GM13976 (cell line): ENCODE results near the gene U2SURP.

Source experiments
- DNase-seq: peaks from one replicate; pipeline ENCODE4 v3.0.0; 2012; ENCODE audit warnings: low spot score
- CTCF ChIP-seq: IDR thresholded peaks from 2 replicates; pipeline ENCODE4 v1.5.1; 2012; ENCODE audit warnings: borderline replicate concordance, mild to moderate bottlenecking; ENCODE audit not compliant: insufficient read depth; ENCODE audit errors: extremely low read depth, missing control alignments, control extremely low read depth
- in situ Hi-C: fragments of 300-500 bp; cut with MboI; formaldehyde crosslinking; loops from one replicate; pipeline ENCODE4 v1.12.0; 2022; ENCODE audit warnings: low sequenced_read_pairs, mixed read lengths, inconsistent platforms; ENCODE audit not compliant: unreplicated experiment

The U2SURP gene

DNA sequence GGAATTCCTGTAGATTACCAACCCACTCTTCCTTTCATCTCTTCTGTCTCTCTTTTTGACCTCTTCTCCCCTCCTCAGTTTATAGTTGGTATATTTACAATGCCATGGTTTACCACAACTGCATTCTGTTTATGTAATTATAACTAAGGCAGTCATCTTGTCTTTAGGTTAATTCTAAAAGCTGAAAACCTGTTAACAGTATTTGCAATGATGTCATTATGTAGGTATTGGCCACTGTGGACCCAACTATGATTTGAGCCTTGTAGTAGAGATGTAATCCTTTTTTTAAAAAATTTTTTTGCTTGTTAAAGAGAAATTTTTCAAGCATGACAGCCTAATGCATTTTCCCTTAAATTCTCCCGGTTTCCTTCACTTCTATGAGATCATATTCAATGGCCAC is 87.5 kb downstream of the U2SURP start:
- in situ Hi-C loops = no loop called here
- no peak for TF ChIP-seq CTCF

DNA sequence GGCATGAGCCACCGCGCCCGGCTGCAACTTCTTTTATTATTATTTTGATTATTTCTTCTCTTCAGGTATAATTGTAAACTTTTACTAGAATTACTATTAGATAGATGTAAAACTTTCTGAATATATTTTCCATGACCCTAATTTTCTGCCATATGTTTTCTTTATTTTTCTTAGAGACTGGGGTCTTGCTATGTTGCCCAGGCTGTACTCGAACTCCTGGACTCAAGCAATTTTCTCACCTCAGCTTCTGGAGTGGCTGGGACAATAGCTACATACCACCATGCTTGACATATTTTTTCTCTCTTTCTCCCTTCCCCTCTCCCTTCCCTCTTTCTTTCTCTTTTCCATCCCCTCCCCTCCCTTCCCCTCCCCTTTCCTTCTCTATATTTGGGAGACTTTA is 88.6 kb downstream of the U2SURP start:
- in situ Hi-C loops = no loop called here

More for the DNA sequence above, 87.5 kb downstream of the U2SURP start:
- DNase-seq = no peak

DNA sequence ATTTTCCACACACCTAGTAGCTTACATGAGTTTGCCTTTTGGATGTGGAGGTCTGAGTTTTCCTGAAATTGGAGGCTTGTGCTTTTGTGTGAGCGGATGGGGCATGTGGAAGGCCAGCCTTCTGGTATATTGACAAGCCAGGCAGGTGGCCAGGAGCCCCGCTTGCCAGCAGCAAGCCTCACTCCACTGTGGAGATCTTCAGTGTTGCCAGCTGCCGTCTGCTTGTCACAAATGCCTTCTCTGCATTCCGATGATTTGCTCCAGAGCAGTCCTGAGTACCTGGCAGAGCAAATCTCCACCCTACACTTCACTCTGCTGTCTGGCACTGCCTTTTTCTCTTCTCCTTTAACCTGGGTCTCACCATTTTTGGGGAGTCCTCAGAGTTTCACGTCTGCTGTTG is 89.1 kb downstream of the U2SURP start:
- in situ Hi-C loops = no loop called here
- no peak for TF ChIP-seq CTCF
- DNase-seq = no peak

More for the DNA sequence above, 88.6 kb downstream of the U2SURP start:
- no peak for TF ChIP-seq CTCF
- no peak for DNase-seq

DNA sequence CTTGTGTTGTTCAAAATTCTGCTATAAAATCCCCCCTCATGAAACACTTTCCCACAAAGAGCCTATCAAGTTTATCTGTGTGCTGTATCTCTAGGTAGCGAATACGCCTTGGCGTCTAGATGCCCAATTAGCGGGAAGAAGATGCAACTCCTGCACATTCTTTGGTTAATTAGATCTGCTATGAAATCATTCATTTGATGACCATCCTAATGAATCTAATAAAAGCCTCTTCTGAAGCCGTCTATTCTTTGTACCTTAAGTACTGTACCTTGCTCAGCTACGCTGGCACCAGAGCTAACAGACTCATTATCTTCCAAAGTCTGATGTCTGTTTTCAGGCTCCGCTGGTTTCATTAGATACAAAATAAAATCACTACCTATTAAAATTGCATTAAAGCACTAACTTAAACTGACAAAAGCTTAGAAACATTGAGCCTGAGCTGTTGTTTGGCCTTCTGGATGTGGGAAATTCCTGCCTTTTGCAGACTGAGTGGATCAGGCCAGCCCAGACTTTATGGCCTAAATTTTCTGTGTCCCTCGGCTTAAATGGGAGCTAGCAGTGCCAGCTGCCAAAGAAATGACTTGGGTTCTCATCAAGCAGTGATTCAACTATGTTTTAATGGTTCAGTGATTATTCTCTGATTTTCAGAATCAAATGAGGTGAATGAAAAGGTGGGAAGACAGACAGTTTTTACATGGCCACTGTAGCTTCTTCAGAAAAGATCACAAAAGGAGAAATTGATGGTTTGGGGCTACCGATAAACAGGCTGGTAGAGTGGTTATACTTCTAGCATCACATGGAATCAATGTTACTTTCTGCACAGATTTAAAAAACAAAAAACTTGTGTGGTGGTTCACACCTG is 89.8 kb downstream of the U2SURP start:
- DNase-seq = no peak
- in situ Hi-C loops = no loop called here
- no peak for TF ChIP-seq CTCF

GRCh38 chr3:143092191-143092590 is 90.8 kb downstream of the U2SURP start:
- no peak for DNase-seq
- in situ Hi-C loops = no loop called here
- no peak for TF ChIP-seq CTCF

DNA sequence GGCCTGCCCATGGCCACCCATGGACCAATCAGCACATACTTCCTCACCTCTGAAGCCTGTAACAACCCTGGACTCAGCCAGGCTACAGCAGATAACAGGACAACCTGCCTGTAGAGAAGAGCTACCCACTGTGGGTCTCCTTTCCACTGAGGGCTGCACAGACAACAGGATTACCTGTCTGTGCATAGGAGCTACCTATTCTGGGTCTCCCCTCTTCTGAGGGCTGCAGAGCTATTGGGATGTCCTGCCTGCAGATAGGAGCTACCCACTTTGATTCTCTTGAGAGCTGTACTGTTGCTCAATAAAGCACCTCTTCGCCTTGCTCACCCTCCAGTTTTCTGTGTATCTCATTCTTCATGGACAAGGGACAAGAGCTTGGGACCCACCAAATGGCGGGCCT is 94.4 kb downstream of the U2SURP start:
- DNase-seq = no peak
- in situ Hi-C loops = no loop called here
- TF ChIP-seq CTCF = no peak
